Ectodermal cell (in vitro differentiated cells): ENCODE measurements around the gene KIAA1217.

Experiments
- H3K27ac ChIP-seq: 2 replicates; pipeline ENCODE4 v1.7.0; 2013; ENCODE audit warnings: mild to moderate bottlenecking, low read depth, low read length; ENCODE audit not compliant: insufficient read depth, poor library complexity, severe bottlenecking
- H3K27me3 ChIP-seq: 2 replicates; pipeline ENCODE4 v1.7.0; 2013; ENCODE audit warnings: mild to moderate bottlenecking, low read length; ENCODE audit not compliant: insufficient read depth, control insufficient read depth, poor library complexity, severe bottlenecking
- H3K36me3 ChIP-seq: one replicate; pipeline ENCODE4 v1.7.0; 2013; ENCODE audit warnings: low read length; ENCODE audit not compliant: control insufficient read depth, insufficient read depth
- H3K4me1 ChIP-seq: one replicate; pipeline ENCODE4 v1.7.0; 2013; ENCODE audit warnings: low read length; ENCODE audit not compliant: control insufficient read depth, insufficient read depth
- H3K4me3 ChIP-seq: 2 replicates; pipeline ENCODE4 v1.7.0; 2013; ENCODE audit warnings: low read depth, low read length, control low read depth; ENCODE audit not compliant: insufficient read depth
- H3K9me3 ChIP-seq: 2 replicates; pipeline ENCODE4 v1.7.0; 2013; ENCODE audit warnings: mild to moderate bottlenecking, low read length, moderate library complexity; ENCODE audit not compliant: control insufficient read depth
- WGBS, 2 experiments: methylation state at CpG; one replicate each; pipeline ENCODE4 v1.1.7; 2013; ENCODE audit warnings: missing lambda C conversion rate in 2 of 2; 5-methylcytosine and 5-hydroxymethylcytosine counted together

The KIAA1217 gene

GRCh38 chr10:24240041-24240751 is 31.3 kb downstream of the KIAA1217 start:
- Histone ChIP-seq H3K36me3 (no peaks in the 10 kb centered on the region), H3K27ac (no peak overlapping the region), H3K4me1 (peaks cover 35% of the 10 kb centered on the region), H3K9me3 (no peaks in the 10 kb centered on the region), H3K27me3 (no peaks in the 10 kb centered on the region), H3K4me3 (no peak overlapping the region)
- whole genome bisulfite sequencing, 2 experiments = 77 to 79% methylated on average over 8 of the region's 8 CpGs

GRCh38 chr10:24241536-24242040 is 32.6 kb downstream of the KIAA1217 start:
- Histone ChIP-seq H3K9me3 (no peaks in the 10 kb centered on the region), H3K4me3 (no peak overlapping the region), H3K36me3 (no peaks in the 10 kb centered on the region), H3K4me1 (peaks cover 28% of the 10 kb centered on the region), H3K27me3 (no peaks in the 10 kb centered on the region), H3K27ac (no peak overlapping the region)
- WGBS, 2 experiments = 91 to 96% methylated on average over 5 of the region's 5 CpGs

- 92 to 95% methylated on average over 4 of the region's 4 CpGs for WGBS, 2 experiments
- Histone ChIP-seq H3K9me3 (no peaks in the 10 kb centered on the region), H3K4me3 (no peak overlapping the region), H3K27ac (no peak overlapping the region), H3K4me1 (peaks cover 28% of the 10 kb centered on the region), H3K36me3 (no peaks in the 10 kb centered on the region), H3K27me3 (no peaks in the 10 kb centered on the region)
Measured at GRCh38 chr10:24242562-24242961, 33.6 kb downstream of the KIAA1217 start.

GRCh38 chr10:24246365-24246764 is 37.4 kb downstream of the KIAA1217 start:
- Histone ChIP-seq H3K27ac (no peak overlapping the region), H3K36me3 (no peaks in the 10 kb centered on the region)
- 73 to 75% methylated on average over 4 of the region's 5 CpGs for WGBS, 2 experiments

GRCh38 chr10:24247841-24248240 is 38.9 kb downstream of the KIAA1217 start:
- H3K27ac ChIP-seq = no peak overlapping the region
- H3K9me3 ChIP-seq = no peaks in the 10 kb centered on the region
- no peaks in the 10 kb centered on the region for H3K4me1 ChIP-seq
- no peak overlapping the region for H3K4me3 ChIP-seq
- 100% methylated on average over 1 of the region's 1 CpG for WGBS, 2 experiments
- H3K36me3 ChIP-seq = no peaks in the 10 kb centered on the region
- H3K27me3 ChIP-seq = no peaks in the 10 kb centered on the region

More at GRCh38 chr10:24246365-24246764, 37.4 kb downstream of the KIAA1217 start:
- Histone ChIP-seq H3K4me1 (no peaks in the 10 kb centered on the region), H3K4me3 (no peak overlapping the region), H3K27me3 (no peaks in the 10 kb centered on the region), H3K9me3 (no peaks in the 10 kb centered on the region)

GRCh38 chr10:24249829-24250415 is 41.0 kb downstream of the KIAA1217 start:
- Histone ChIP-seq H3K27ac (no peak overlapping the region), H3K27me3 (no peaks in the 10 kb centered on the region), H3K4me1 (peaks cover under 1% of the 10 kb centered on the region), H3K9me3 (no peaks in the 10 kb centered on the region), H3K36me3 (no peaks in the 10 kb centered on the region), H3K4me3 (no peak overlapping the region)
- 86 to 89% methylated on average over 9 of the region's 9 CpGs for WGBS, 2 experiments

- Histone ChIP-seq H3K27ac (peak overlapping the region; percentile 20), H3K36me3 (no peaks in the 10 kb centered on the region), H3K4me1 (peaks cover 16% of the 10 kb centered on the region), H3K4me3 (no peak overlapping the region), H3K9me3 (no peaks in the 10 kb centered on the region), H3K27me3 (no peaks in the 10 kb centered on the region)
- 64 to 92% methylated on average over 1 to 2 of the region's 2 CpGs for WGBS, 2 experiments
Measured at GRCh38 chr10:24251547-24251946, 42.6 kb downstream of the KIAA1217 start.

- H3K27ac ChIP-seq = no peak overlapping the region
- H3K36me3 ChIP-seq = no peaks in the 10 kb centered on the region
- H3K4me3 ChIP-seq = no peak overlapping the region
- H3K4me1 ChIP-seq = peaks cover 22% of the 10 kb centered on the region
- H3K9me3 ChIP-seq = no peaks in the 10 kb centered on the region
- WGBS, 2 experiments = 91 to 96% methylated on average over 3 of the region's 3 CpGs
- H3K27me3 ChIP-seq = no peaks in the 10 kb centered on the region
Measured at GRCh38 chr10:24254180-24254579, 45.2 kb downstream of the KIAA1217 start.

- peaks cover 22% of the 10 kb centered on the region for H3K4me1 ChIP-seq
- H3K9me3 ChIP-seq = no peaks in the 10 kb centered on the region
- peak overlapping the region; percentile 80 for H3K27ac ChIP-seq
- no peaks in the 10 kb centered on the region for H3K27me3 ChIP-seq
- 49 to 54% methylated on average over 14 of the region's 14 CpGs for WGBS, 2 experiments
- H3K36me3 ChIP-seq = no peaks in the 10 kb centered on the region
- no peak overlapping the region for H3K4me3 ChIP-seq
Measured at GRCh38 chr10:24255115-24255880, 46.4 kb downstream of the KIAA1217 start.

GRCh38 chr10:24255881-24256311 is 47.0 kb downstream of the KIAA1217 start:
- peak overlapping the region; percentile 80 for H3K27ac ChIP-seq

More at GRCh38 chr10:24255881-24256311, 47.0 kb downstream of the KIAA1217 start:
- no peaks in the 10 kb centered on the region for H3K9me3 ChIP-seq
- no peaks in the 10 kb centered on the region for H3K27me3 ChIP-seq
- H3K4me1 ChIP-seq = peaks cover 22% of the 10 kb centered on the region
- no peak overlapping the region for H3K4me3 ChIP-seq
- no peaks in the 10 kb centered on the region for H3K36me3 ChIP-seq
- WGBS, 2 experiments = 71% methylated on average over 5 of the region's 5 CpGs
